Neuronal stem cell (in vitro differentiated cells): ENCODE measurements around the gene SLC6A17.

Experiments
- DNase-seq: peaks from one replicate; pipeline ENCODE4 v3.0.0-alpha.2; 2013; ENCODE audit warnings: low spot score
- H2AFZ ChIP-seq: one replicate; pipeline ENCODE4 v1.6.1; 2013; ENCODE audit warnings: mild to moderate bottlenecking, low read length, inconsistent platforms
- H2AK5ac ChIP-seq: 2 replicates; pipeline ENCODE4 v1.6.1; 2013; ENCODE audit warnings: low read depth, mild to moderate bottlenecking, inconsistent platforms, low read length, moderate library complexity, mixed read lengths
- H2BK120ac ChIP-seq: 2 replicates; pipeline ENCODE4 v1.6.1; 2013; ENCODE audit warnings: low read depth, mild to moderate bottlenecking, inconsistent platforms, low read length, moderate library complexity, mixed read lengths
- H2BK12ac ChIP-seq: one replicate; pipeline ENCODE4 v1.6.1; 2013; ENCODE audit warnings: low read length, inconsistent platforms
- H2BK15ac ChIP-seq: 2 replicates; pipeline ENCODE4 v1.6.1; 2013; ENCODE audit warnings: mild to moderate bottlenecking, low read length, inconsistent platforms, mixed read lengths
- H2BK5ac ChIP-seq: one replicate; pipeline ENCODE4 v1.6.1; 2013; ENCODE audit warnings: inconsistent platforms, mild to moderate bottlenecking, low read length, moderate library complexity
- H3K14ac ChIP-seq: one replicate; pipeline ENCODE4 v1.6.1; 2013; ENCODE audit warnings: low read length, inconsistent platforms
- H3K18ac ChIP-seq: 2 replicates; pipeline ENCODE4 v1.6.1; 2013; ENCODE audit warnings: low read length, inconsistent platforms
- H3K23ac ChIP-seq: 2 replicates; pipeline ENCODE4 v1.6.1; 2013; ENCODE audit warnings: low read depth, mild to moderate bottlenecking, mixed read lengths, low read length, inconsistent platforms; ENCODE audit not compliant: poor library complexity
- H3K27ac ChIP-seq: replicated peaks from 3 replicates; pipeline ENCODE4 v1.5.1; 2013; ENCODE audit warnings: low read length, inconsistent platforms
- H3K27me3 ChIP-seq, 3 experiments: 2 replicates each; pipeline ENCODE4 v1.6.1; 2013; ENCODE audit warnings: low read length in 3 of 3, mild to moderate bottlenecking in 2 of 3, inconsistent platforms in 1 of 3, low read depth in 1 of 3, mixed read lengths in 1 of 3, moderate library complexity in 1 of 3; ENCODE audit not compliant: control insufficient read depth in 3 of 3, insufficient read depth in 3 of 3
- H3K36me3 ChIP-seq, 2 donors: replicated peaks in 1 of 2; 2 replicates each; pipeline ENCODE4 v1.6.1; 2013; ENCODE audit warnings: low read length in 2 of 2; ENCODE audit not compliant: control insufficient read depth in 2 of 2, insufficient read depth in 2 of 2
- H3K4ac ChIP-seq: 2 replicates; pipeline ENCODE4 v1.6.1; 2013; ENCODE audit warnings: inconsistent platforms, mild to moderate bottlenecking, low read length, moderate library complexity
- H3K4me1 ChIP-seq, 2 donors: 1 replicate in 1 of 2; 2 replicates in 1 of 2; pipeline ENCODE4 v1.6.1; 2013; ENCODE audit warnings: low read length in 2 of 2, low read depth in 1 of 2; ENCODE audit not compliant: control insufficient read depth in 2 of 2, insufficient read depth in 1 of 2
- H3K4me2 ChIP-seq: one replicate; pipeline ENCODE4 v1.6.1; 2013; ENCODE audit warnings: mild to moderate bottlenecking, low read length, inconsistent platforms; ENCODE audit not compliant: insufficient read depth, poor library complexity, severe bottlenecking
- H3K4me3 ChIP-seq, 2 donors: 2 replicates each; pipeline ENCODE4 v1.5.1; 2013; ENCODE audit warnings: low read length in 2 of 2, mild to moderate bottlenecking in 2 of 2, inconsistent platforms in 1 of 2, moderate library complexity in 1 of 2
- H3K79me1 ChIP-seq: one replicate; pipeline ENCODE4 v1.6.1; 2013; ENCODE audit warnings: low read depth, mild to moderate bottlenecking, inconsistent platforms, low read length, moderate library complexity
- H3K9ac ChIP-seq: one replicate; pipeline ENCODE4 v1.6.1; 2013; ENCODE audit warnings: mild to moderate bottlenecking, low read depth, low read length, inconsistent platforms; ENCODE audit not compliant: poor library complexity
- H3K9me3 ChIP-seq, 2 donors: replicated peaks in 1 of 2; 2 replicates each; pipeline versions ENCODE3 to v1.6.1; 2013; ENCODE audit warnings: low read length in 2 of 2, mild to moderate bottlenecking in 2 of 2, inconsistent platforms in 1 of 2, low read depth in 1 of 2, mixed read lengths in 1 of 2, moderate library complexity in 1 of 2; ENCODE audit not compliant: control insufficient read depth in 2 of 2, insufficient read depth in 1 of 2
- H4K8ac ChIP-seq: one replicate; pipeline ENCODE4 v1.6.1; 2013; ENCODE audit warnings: low read depth, mild to moderate bottlenecking, inconsistent platforms, low read length, moderate library complexity
- H4K91ac ChIP-seq: one replicate; pipeline ENCODE4 v1.6.1; 2013; ENCODE audit warnings: low read length, low read depth, mild to moderate bottlenecking, inconsistent platforms; ENCODE audit not compliant: poor library complexity
- WGBS, 2 donors: extraction: QIAGEN DNeasy Blood & Tissue Kit; methylation state at CpG; one replicate each; pipeline ENCODE4 v1.1.7; 2013; ENCODE audit warnings: missing lambda C conversion rate in 2 of 2, mixed read lengths in 1 of 2; ENCODE audit not compliant: insufficient read length in 2 of 2, insufficient replicate concordance in 1 of 2; ENCODE audit errors: extremely low coverage in 2 of 2; 5-methylcytosine and 5-hydroxymethylcytosine counted together

SLC6A17 gene

GRCh38 chr1:110200666-110201065 is 50.4 kb downstream of the SLC6A17 start:
- no peak overlapping the region for H4K8ac ChIP-seq
- H3K9me3 ChIP-seq, result no peaks in the 10 kb centered on the region
- WGBS, 2 donors, result no CpG with 5 or more reads among the region's 14 CpGs
- DNase-seq, result no peak
- no peak overlapping the region for H3K4me3 ChIP-seq
- H3K23ac ChIP-seq, result peak overlapping the region; percentile 37
- no peak overlapping the region for H3K18ac ChIP-seq
- no peak overlapping the region for H3K14ac ChIP-seq
- H2BK15ac ChIP-seq, result no peak overlapping the region
- peaks cover 0 to 26% (median 0%) of the 10 kb centered on the region in 3 experiments for H3K27me3 ChIP-seq
- H2AK5ac ChIP-seq, result no peak overlapping the region
- H2AFZ ChIP-seq, result no peak overlapping the region
- H3K9ac ChIP-seq, result peak overlapping the region; percentile 7
- H2BK120ac ChIP-seq, result no peak overlapping the region
- no peak overlapping the region for H2BK12ac ChIP-seq
- H2BK5ac ChIP-seq, result no peak overlapping the region
- H3K27ac ChIP-seq, result no peak overlapping the region
- no peaks in the 10 kb centered on the region for H3K36me3 ChIP-seq
- H3K4me2 ChIP-seq, result no peak overlapping the region
- H3K4ac ChIP-seq, result no peak overlapping the region
- H3K79me1 ChIP-seq, result no peaks in the 10 kb centered on the region
- no peak overlapping the region for H4K91ac ChIP-seq
- peaks cover 0 to 5% of the 10 kb centered on the region in 2 donors for H3K4me1 ChIP-seq

- no peak for DNase-seq
- H3K4me3 ChIP-seq, result no peak overlapping the region
- no peaks in the 10 kb centered on the region for H3K36me3 ChIP-seq
- peaks cover 0 to 5% of the 10 kb centered on the region in 2 donors for H3K4me1 ChIP-seq
- peak overlapping the region; percentile 11 for H3K23ac ChIP-seq
- H3K14ac ChIP-seq, result no peak overlapping the region
- H2BK15ac ChIP-seq, result no peak overlapping the region
- no peak overlapping the region for H3K27ac ChIP-seq
- H3K9ac ChIP-seq, result no peak overlapping the region
- no peak overlapping the region for H3K4ac ChIP-seq
- H4K91ac ChIP-seq, result no peak overlapping the region
- H3K9me3 ChIP-seq, result no peaks in the 10 kb centered on the region
- H3K79me1 ChIP-seq, result no peaks in the 10 kb centered on the region
- H2BK5ac ChIP-seq, result no peak overlapping the region
- no peak overlapping the region for H3K4me2 ChIP-seq
- no CpG with 5 or more reads among the region's 10 CpGs for WGBS, 2 donors
- H3K18ac ChIP-seq, result no peak overlapping the region
- H3K27me3 ChIP-seq, result peaks cover 0 to 29% (median 0%) of the 10 kb centered on the region in 3 experiments
- no peak overlapping the region for H2AFZ ChIP-seq
- no peak overlapping the region for H2AK5ac ChIP-seq
- H2BK12ac ChIP-seq, result no peak overlapping the region
- H4K8ac ChIP-seq, result no peak overlapping the region
- H2BK120ac ChIP-seq, result no peak overlapping the region
Measured at GRCh38 chr1:110201157-110201825, 51.0 kb downstream of the SLC6A17 start.

GRCh38 chr1:110203021-110203661 is 52.8 kb downstream of the SLC6A17 start:
- Histone ChIP-seq H3K79me1 (no peaks in the 10 kb centered on the region), H3K27me3 (peaks cover 0 to 35% (median 0%) of the 10 kb centered on the region in 3 experiments), H3K4ac (no peak overlapping the region), H2AK5ac (no peak overlapping the region), H3K14ac (no peak overlapping the region), H4K91ac (no peak overlapping the region), H3K4me2 (no peak overlapping the region), H3K9me3 (no peaks in the 10 kb centered on the region), H4K8ac (no peak overlapping the region), H3K18ac (peak overlapping the region; percentile 46), H2BK15ac (no peak overlapping the region), H2BK120ac (no peak overlapping the region), H2BK12ac (no peak overlapping the region), H3K9ac (no peak overlapping the region), H3K4me1 (peaks cover 0 to 2% of the 10 kb centered on the region in 2 donors), H3K27ac (no peak overlapping the region), H2AFZ (peak overlapping the region; percentile 64), H3K23ac (no peak overlapping the region), H2BK5ac (no peak overlapping the region), H3K4me3 (no peak overlapping the region), H3K36me3 (no peaks in the 10 kb centered on the region)
- WGBS, 2 donors, result no CpG with 5 or more reads among the region's 6 CpGs
- peak; percentile 76 for DNase-seq

DNA sequence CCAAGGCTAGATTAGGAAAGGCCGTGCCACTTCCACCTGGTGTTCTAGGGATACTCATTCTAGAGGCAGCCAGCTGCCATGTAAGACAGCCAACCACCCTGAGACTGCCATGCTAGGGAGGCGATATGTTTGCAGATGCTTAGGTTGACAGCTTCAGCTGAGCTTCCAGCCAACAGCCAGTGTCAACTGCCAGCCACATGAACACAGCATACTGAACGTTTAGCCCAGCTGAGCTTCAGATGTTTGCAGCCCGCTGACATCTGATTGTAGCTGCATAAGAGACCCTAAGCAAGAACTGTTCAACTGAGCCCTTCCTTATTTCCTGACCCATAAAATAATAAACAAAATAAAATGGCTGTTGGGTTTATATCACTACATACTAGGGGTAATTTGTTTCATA is 54.9 kb downstream of the SLC6A17 start:
- Histone ChIP-seq H4K8ac (no peak overlapping the region), H2AFZ (no peak overlapping the region), H3K9ac (peak overlapping the region; percentile 45), H2BK120ac (no peak overlapping the region), H3K4ac (no peak overlapping the region), H2BK12ac (no peak overlapping the region), H3K27me3 (peaks cover 0 to 37% (median 0%) of the 10 kb centered on the region in 3 experiments), H3K18ac (no peak overlapping the region), H3K4me3 (no peak overlapping the region), H3K36me3 (no peaks in the 10 kb centered on the region), H2BK5ac (no peak overlapping the region), H2BK15ac (no peak overlapping the region), H3K9me3 (no peaks in the 10 kb centered on the region), H3K4me1 (peaks cover 5 to 7% of the 10 kb centered on the region in 2 donors), H3K27ac (no peak overlapping the region), H3K14ac (no peak overlapping the region), H3K23ac (no peak overlapping the region), H4K91ac (no peak overlapping the region), H3K79me1 (no peaks in the 10 kb centered on the region), H3K4me2 (no peak overlapping the region), H2AK5ac (no peak overlapping the region)
- DNase-seq, result no peak
- no CpG with 5 or more reads among the region's 4 CpGs for WGBS, 2 donors
